Hypothalamus (tissue), 51 donors: ENCODE results near the gene CCDC106.

Source experiments
- DNase-seq, 51 donors: peaks; one replicate each; lab custom pipeline; 2025; lab: John Stamatoyannopoulos, UW

The CCDC106 gene

DNA sequence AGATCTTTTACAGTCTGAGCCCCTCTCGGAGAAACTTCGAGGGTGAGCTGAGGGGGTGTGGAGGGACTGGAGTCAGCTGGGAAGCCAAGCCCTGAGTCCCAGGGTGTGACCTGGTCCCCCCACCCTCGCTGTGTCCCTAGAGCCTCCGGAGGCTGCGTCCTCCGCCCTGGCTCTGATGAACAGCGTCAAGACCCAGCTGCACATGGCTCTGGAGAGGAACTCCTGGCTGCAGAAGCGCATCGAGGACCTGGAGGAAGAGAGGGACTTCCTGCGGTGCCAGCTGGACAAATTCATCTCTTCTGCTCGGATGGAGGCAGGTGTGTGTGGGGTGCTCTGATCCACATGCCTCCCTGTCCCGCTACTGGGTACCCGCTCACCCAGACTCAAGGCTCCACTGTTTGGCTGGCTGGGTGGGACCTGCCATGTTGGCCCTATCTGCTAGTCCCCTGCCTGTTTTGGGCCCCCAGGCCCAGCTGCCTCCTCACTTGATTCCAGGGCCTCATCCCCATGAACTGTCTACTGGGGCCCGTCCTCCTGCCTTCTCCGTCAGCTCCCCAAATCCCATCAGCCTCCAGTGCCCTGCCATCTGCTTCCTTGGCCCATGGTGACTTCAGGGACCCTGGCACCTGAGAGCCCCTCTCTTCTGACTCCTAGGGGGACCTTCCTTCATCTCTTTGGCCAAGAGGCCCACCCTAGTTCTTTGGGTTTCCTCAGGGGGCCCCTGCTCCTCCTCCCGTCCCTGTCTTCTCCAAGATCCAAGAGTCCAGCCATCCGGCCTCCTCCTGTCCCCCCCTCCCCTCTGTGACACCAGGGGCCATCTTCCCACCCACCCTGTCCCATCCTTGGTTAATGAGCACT is 1.5 kb downstream of the CCDC106 start:
- DNase-seq = no peak

- DNase-seq = no peak
These were observed 2.1 kb downstream of the CCDC106 start for GRCh38 chr19:55650126-55650557.

- DNase-seq = no peak
These were observed 2.7 kb downstream of the CCDC106 start for GRCh38 chr19:55650602-55651230.

DNA sequence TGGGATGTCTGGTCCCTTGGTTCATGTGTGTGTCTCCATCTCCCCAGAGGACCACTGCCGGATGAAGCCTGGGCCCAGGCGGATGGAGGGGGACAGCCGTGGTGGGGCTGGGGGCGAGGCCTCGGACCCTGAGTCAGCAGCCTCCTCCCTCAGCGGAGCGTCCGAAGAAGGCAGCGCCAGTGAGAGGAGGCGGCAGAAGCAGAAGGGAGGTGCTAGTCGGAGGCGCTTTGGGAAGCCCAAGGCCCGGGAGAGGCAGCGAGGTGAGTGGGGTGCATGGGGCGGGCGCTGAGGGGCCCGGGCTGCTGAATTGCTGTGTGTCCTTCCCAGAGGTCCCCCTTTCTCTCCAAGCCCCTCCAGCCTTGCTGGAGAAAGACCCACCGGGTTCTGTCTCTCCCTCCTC is 3.2 kb downstream of the CCDC106 start:
- no peak for DNase-seq

DNA sequence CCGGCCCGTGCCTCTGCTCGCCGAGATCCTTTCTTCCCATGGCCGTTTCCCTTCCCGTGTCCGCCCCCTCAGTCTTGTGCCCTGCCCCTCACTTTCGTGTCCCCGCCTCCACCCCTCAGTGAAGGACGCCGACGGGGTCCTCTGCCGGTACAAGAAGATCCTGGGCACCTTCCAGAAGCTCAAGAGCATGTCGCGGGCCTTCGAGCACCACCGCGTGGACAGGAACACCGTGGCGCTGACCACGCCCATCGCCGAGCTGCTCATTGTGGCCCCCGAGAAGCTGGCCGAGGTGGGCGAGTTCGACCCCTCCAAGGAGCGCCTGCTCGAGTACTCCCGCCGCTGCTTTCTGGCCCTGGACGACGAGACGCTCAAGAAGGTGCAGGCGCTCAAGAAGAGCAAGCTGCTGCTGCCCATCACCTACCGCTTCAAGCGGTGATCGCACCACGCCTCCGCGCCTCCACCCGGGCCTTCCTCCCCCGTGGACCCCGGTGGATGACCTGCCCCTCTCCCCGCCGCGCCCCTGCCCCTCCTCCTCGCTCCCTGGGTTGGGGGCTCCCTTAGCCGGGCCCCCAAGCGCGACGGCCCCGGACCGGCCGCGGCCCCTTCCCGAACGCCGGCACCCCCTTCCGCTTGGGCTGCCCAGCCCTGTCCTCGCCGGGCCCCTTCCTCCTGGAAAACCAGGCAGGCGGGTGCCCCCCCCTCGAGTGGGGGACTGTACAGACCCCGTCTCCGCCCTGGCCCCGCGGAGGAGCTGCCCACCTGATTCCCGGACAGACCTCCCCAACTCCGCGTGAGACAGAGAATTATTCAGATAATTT is 4.5 kb downstream of the CCDC106 start:
- no peak for DNase-seq

- peak; percentile 85 to 100 (median 96) for DNase-seq
These were observed 5.8 kb downstream of the CCDC106 start for GRCh38 chr19:55653651-55654322.

GRCh38 chr19:55654323-55654867 is 6.4 kb downstream of the CCDC106 start:
- peak; percentile 83 to 100 (median 97) for DNase-seq

DNA sequence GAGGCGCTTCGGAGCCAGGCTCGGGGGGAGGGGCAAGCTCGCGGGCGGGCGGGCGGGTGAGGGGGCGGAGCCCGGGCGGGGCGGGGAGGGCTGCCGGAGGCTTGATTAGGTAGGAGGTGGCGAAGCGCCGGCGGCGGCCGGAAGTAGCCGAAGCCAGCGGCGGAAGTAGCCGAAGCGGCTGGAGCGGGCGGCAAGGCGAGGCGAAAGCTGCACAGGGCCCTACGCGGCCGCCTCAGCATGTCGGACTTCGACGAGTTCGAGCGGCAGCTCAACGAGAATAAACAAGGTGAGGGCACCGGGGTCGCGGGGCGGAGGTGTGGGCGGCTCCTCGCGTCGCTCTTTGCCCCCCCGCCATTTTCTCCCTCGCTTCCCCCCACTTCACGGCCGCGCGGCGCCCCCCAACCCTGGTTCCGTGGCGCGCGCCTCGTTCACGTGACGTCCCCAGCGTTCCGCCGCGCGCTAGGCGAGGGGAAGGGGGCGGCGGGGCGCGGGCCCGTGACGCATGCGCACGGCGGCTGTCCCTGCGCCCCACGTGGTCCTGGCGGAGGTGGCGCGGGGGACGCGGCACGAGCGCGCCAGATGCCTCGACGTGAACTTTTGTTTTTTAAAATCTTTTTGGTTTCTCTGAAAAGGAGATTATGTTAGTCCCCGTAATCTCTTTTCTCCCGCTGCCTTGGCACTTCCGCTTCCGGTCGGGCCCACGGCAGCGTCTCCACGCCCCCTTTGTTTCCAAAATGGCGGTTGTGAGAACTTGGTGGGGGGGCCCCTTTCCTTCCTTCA is 7.0 kb downstream of the CCDC106 start, which contains the start of gene U2AF2:
Gene U2AF2, plus strand, starts transcription at position 168 of the 780 bp plus-strand sequence. Its CDS starts 70 bp downstream, at position 238.
- peak in 49 of 51 donors; percentile 22 to 97 (median 94) for DNase-seq

- no peak for DNase-seq
These were observed 7.6 kb downstream of the CCDC106 start for GRCh38 chr19:55655648-55656040.

GRCh38 chr19:55656552-55656951 is 8.5 kb downstream of the CCDC106 start:
- no peak for DNase-seq

DNA sequence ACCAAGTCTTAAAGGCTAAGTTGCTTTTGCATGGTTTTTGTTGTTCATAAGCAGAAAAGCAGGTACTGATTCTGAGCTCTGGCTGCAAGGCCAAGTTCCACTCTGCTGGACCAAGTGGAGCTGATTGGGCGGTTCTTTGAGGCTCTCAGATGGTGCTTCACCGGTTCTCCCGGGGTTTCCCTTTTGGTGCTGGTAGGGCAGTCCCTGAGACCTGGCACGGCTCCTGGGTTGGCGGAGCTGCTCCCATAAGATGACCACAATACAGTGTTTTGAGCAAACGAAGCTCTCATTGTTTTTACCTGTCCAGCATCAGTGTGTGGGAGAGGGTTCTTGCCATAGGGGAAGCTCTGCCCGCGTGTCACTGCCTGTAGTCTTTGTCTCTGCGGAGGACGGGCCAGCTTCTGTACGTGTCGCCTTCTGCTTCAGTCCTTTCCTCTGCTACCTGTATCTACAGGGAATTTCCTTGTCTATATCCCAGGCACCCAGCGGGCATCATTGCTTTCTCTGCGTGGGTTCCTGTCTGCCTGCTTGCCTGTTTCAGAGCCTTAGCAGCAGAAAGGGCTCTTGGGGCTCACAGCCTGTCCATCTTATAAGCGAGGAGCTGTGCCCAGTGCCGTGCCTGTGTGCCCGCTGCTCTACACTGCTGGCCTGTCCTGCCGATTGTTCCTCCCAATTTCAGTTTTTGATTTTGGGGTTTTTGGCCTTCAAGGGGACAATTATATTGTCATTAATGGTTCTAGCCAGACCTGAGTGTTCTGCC is 9.2 kb downstream of the CCDC106 start:
- DNase-seq = no peak

DNA sequence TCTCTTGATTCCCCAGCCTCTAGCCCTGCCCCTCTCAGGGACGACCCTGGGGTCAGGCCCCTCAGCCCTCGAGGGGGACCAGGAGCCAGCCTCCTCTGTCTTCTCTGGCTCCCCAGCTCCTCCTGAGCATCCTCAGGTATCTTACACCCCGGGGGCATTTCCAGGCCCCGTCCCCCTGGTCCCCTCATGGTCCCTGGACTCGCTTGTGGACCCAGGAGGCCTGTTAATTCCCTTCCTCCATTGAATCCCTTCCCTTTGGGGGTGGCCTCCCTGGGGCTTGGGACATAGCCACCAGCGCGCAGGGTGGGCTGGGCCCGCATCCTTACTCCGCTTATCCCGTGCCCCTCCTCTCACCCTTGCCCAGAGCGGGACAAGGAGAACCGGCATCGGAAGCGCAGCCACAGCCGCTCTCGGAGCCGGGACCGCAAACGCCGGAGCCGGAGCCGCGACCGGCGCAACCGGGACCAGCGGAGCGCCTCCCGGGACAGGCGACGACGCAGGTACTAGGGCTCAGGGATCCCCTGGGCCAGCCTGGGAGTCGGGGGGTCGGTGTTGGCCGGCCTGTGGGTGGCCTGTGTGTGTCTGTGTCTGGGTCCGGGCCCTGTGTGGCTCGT is 10.9 kb downstream of the CCDC106 start:
- DNase-seq = no peak

GRCh38 chr19:55659822-55660221 is 11.8 kb downstream of the CCDC106 start:
- no peak for DNase-seq

- DNase-seq = no peak
These were observed 12.4 kb downstream of the CCDC106 start for GRCh38 chr19:55660404-55660803.

DNA sequence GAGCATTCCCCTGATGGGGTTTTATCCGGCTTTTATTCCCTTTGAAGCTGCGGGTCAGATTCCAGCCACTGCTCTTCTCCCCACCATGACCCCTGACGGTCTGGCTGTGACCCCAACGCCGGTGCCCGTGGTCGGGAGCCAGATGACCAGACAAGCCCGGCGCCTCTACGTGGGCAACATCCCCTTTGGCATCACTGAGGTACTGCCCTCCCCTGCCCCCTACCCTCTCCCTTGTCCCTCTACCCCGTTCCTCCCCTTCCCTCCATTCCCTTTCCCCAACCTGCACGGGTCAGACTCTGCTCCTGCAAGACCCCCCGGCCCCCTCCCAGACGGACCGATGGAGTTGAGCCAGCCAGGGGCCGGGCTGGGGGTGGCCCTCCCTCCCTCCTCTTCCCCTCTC is 13.0 kb downstream of the CCDC106 start:
- DNase-seq = no peak

DNA sequence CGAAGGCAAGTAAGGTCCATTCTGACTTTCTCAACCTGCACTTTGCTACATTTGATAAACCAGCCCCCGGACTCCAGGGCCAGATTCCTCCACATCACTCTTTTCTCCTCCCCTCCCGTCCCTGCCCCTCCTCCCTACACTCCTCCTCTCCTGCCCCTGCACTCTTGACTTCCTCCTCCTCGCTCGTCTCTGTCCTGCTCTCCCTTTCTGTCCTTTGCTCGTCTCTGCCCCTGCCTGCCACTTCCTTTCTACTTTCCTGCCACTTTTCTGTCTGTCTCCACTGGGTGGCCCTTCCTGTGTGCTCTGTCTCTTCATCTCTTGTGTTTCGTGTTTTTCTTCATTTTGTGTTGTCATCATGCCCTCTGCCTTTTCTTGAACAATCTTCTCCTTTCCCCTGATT is 13.8 kb downstream of the CCDC106 start:
- no peak for DNase-seq

GRCh38 chr19:55663846-55664536 is 16.0 kb downstream of the CCDC106 start:
- DNase-seq = no peak
